ENCODE data around the gene MDN1. TPM values are rescaled to one million over a fixed set of nuclear protein-coding genes. Genes with fewer than 3 reads are reported as not detected.

Gene MDN1
- total and polyA plus RNA-seq, 2 of the 13 experiments (the other 11 are each of a cell fraction or from before 2014, with no cell fraction given) = 18.8 to 52.9 TPM

- peak; percentile 45; the same call in 1 of the 2 replicates for TF ChIP-seq ZNF543 (CRISPR knock-in tag; IDR thresholded peaks at IDR 0.05)
- peak; percentile 92; the same call in 1 of the 2 replicates for TF ChIP-seq ZNF607 (CRISPR knock-in tag; IDR thresholded peaks at IDR 0.05; ENCODE audit: borderline replicate concordance)
- TF ChIP-seq KDM5B (CRISPR knock-in tag; IDR thresholded peaks at IDR 0.05; ENCODE audit: borderline replicate concordance) = peak; percentile 72; the same call in 1 of the 2 replicates
- no peak for TF ChIP-seq ZMAT5 (CRISPR knock-in tag; IDR thresholded peaks at IDR 0.05; ENCODE audit: borderline replicate concordance, low read depth)
- TF ChIP-seq ZHX2 (IDR thresholded peaks at IDR 0.05; ENCODE audit: low read depth) = no peak
- 0 out of 2 replicates have a peak, but pooled peaks have one; percentile 54 for TF ChIP-seq ZHX2 (CRISPR knock-in tag; IDR thresholded peaks at IDR 0.05; ENCODE audit: borderline replicate concordance)
- no peak; the same call in 1 of the 2 replicates for TF ChIP-seq CAMTA2 (CRISPR knock-in tag; IDR thresholded peaks at IDR 0.05; ENCODE audit: borderline replicate concordance)
- no peak for TF ChIP-seq ZKSCAN1 (IDR thresholded peaks at IDR 0.05; ENCODE audit: low read length)
- peak; percentile 48; the same call in 1 of the 2 replicates for TF ChIP-seq ZMAT3 (CRISPR knock-in tag; conservative IDR thresholded peaks at IDR 0.05)
- TF ChIP-seq ARNTL (CRISPR knock-in tag; IDR thresholded peaks at IDR 0.05) = no peak
- TF ChIP-seq ZNF784 (CRISPR knock-in tag; IDR thresholded peaks at IDR 0.05; ENCODE audit: borderline replicate concordance) = 0 out of 2 replicates have a peak, but pooled peaks have one; percentile 43
- 0 out of 2 replicates have a peak, but pooled peaks have one; percentile 51 for TF ChIP-seq ZNF317 (CRISPR knock-in tag; IDR thresholded peaks at IDR 0.05)
- TF ChIP-seq ZNF878 (CRISPR knock-in tag; IDR thresholded peaks at IDR 0.05) = peak; percentile 76
- peak; percentile 68 for TF ChIP-seq RFX1 (IDR thresholded peaks at IDR 0.05)
- no peak; the same call in 1 of the 2 replicates for TF ChIP-seq NFIC (IDR thresholded peaks at IDR 0.05; ENCODE audit: low read length)
- peak; percentile 53 for TF ChIP-seq GABPA (IDR thresholded peaks at IDR 0.05; ENCODE audit: low read depth, low read length)
- peak; percentile 90 for TF ChIP-seq GABPA (CRISPR knock-in tag; IDR thresholded peaks at IDR 0.05; ENCODE audit: low read depth)
- no peak for TF ChIP-seq ZNF672 (CRISPR knock-in tag; IDR thresholded peaks at IDR 0.05)
- no peak for TF ChIP-seq ISX (CRISPR knock-in tag; conservative IDR thresholded peaks at IDR 0.05)
- peak; percentile 72 for TF ChIP-seq ZNF563 (CRISPR knock-in tag; IDR thresholded peaks at IDR 0.05)
- TF ChIP-seq ZNF678 (CRISPR knock-in tag; IDR thresholded peaks at IDR 0.05) = no peak
- TF ChIP-seq ZNF432 (CRISPR knock-in tag; IDR thresholded peaks at IDR 0.05; ENCODE audit: borderline replicate concordance) = no peak
Measured at GRCh38 chr6:89638320-89639195, 181.0 kb downstream of the MDN1 start, which contains the start of gene LYRM2 (continued).

All from HepG2 (cell line).